Common myeloid progenitor, CD34-positive (primary cell): ENCODE data around the gene SLC30A2.

Experiments used
- CTCF ChIA-PET: fragments of 350-600 bp; sonication (Branson Sonifier 250); formaldehyde crosslinking; loops from one replicate; lab custom pipeline; 2021; ENCODE audit warnings: antibody characterized with exemption; lab: Charles Lee
- POLR2A ChIA-PET: fragments of 350-600 bp; sonication (Branson Sonifier 250); formaldehyde crosslinking; loops from one replicate; lab custom pipeline; 2021; ENCODE audit warnings: antibody characterized with exemption; lab: Charles Lee
- DNase-seq, 3 donors: peaks; one replicate each; pipeline versions ENCODE4 v3.0.0 to v3.0.0-alpha.2; 2013
- H3K27ac ChIP-seq, 2 experiments: 1 replicate in 1 of 2; 2 replicates in 1 of 2; pipeline ENCODE4 v1.7.0; 2013; ENCODE audit warnings: inconsistent platforms in 2 of 2, low read length in 2 of 2, mild to moderate bottlenecking in 2 of 2, low read depth in 1 of 2, moderate library complexity in 1 of 2; ENCODE audit not compliant: severe bottlenecking in 2 of 2, insufficient read depth in 1 of 2, poor library complexity in 1 of 2
- H3K27me3 ChIP-seq, 5 experiments: replicated peaks in 2 of 5; 1 replicate in 3 of 5; 2 replicates in 2 of 5; pipeline versions ENCODE4 v1.6.1 to v1.7.0; 2013; ENCODE audit warnings: low read length in 4 of 5, mild to moderate bottlenecking in 2 of 5, moderate library complexity in 2 of 5, inconsistent platforms in 1 of 5; ENCODE audit not compliant: insufficient read depth in 5 of 5, control insufficient read depth in 4 of 5
- H3K36me3 ChIP-seq, 4 experiments: 1 replicate in 2 of 4; 2 replicates in 2 of 4; pipeline versions ENCODE4 v1.6.1 to v1.7.0; 2013; ENCODE audit warnings: low read length in 3 of 4, control low read depth in 1 of 4, mild to moderate bottlenecking in 1 of 4; ENCODE audit not compliant: control insufficient read depth in 4 of 4, insufficient read depth in 4 of 4
- H3K4me1 ChIP-seq, 4 experiments: 1 replicate in 3 of 4; 2 replicates in 1 of 4; pipeline versions ENCODE4 v1.6.1 to v1.7.1; 2013; ENCODE audit warnings: low read length in 3 of 4, mild to moderate bottlenecking in 3 of 4, control low read depth in 1 of 4, inconsistent platforms in 1 of 4, moderate library complexity in 1 of 4; ENCODE audit not compliant: control insufficient read depth in 4 of 4, insufficient read depth in 4 of 4; ENCODE audit errors: control extremely low read depth in 1 of 4
- H3K4me3 ChIP-seq, 7 experiments: 1 replicate in 4 of 7; 2 replicates in 3 of 7; pipeline versions ENCODE4 v1.5.1 to v1.7.0; 2013; ENCODE audit warnings: mild to moderate bottlenecking in 7 of 7, low read length in 6 of 7, moderate library complexity in 6 of 7, inconsistent platforms in 2 of 7, low read depth in 2 of 7, control low read depth in 1 of 7; ENCODE audit not compliant: insufficient read depth in 4 of 7, control insufficient read depth in 1 of 7; ENCODE audit errors: extremely low read depth in 1 of 7
- H3K9me3 ChIP-seq, 5 experiments: 1 replicate in 4 of 5; 2 replicates in 1 of 5; pipeline versions ENCODE4 v1.6.1 to v1.7.1; 2013; ENCODE audit warnings: low read length in 4 of 5, mild to moderate bottlenecking in 2 of 5, inconsistent platforms in 1 of 5, low read depth in 1 of 5, moderate library complexity in 1 of 5; ENCODE audit not compliant: control insufficient read depth in 4 of 5, insufficient read depth in 2 of 5; ENCODE audit errors: control extremely low read depth in 1 of 5
- WGBS: methylation state at CpG from one replicate; pipeline ENCODE4 v1.1.5; 2013; ENCODE audit not compliant: insufficient coverage; 5-methylcytosine and 5-hydroxymethylcytosine counted together

The SLC30A2 gene

GRCh38 chr1:26089125-26089524, 43.2 kb upstream of the SLC30A2 start:
- Histone ChIP-seq H3K27ac (no peak overlapping the region), H3K4me3 (no peak overlapping the region), H3K27me3 (peaks cover 0 to 30% (median 8%) of the 10 kb centered on the region in 5 experiments), H3K9me3 (peaks cover 0 to 2% (median 0%) of the 10 kb centered on the region in 5 experiments), H3K36me3 (no peaks in the 10 kb centered on the region), H3K4me1 (no peaks in the 10 kb centered on the region)
- WGBS: no CpG with 5 or more reads among the region's 3 CpGs
- ChIA-PET POLR2A (no interaction called here), CTCF (no interaction called here)
- no peak for DNase-seq

GRCh38 chr1:26084844-26085243, 38.9 kb upstream of the SLC30A2 start:
- Histone ChIP-seq H3K9me3 (no peaks in the 10 kb centered on the region), H3K27ac (no peak overlapping the region), H3K27me3 (peaks cover 0 to 20% (median 3%) of the 10 kb centered on the region in 5 experiments), H3K4me3 (no peak overlapping the region), H3K36me3 (no peaks in the 10 kb centered on the region), H3K4me1 (no peaks in the 10 kb centered on the region)
- ChIA-PET POLR2A (no interaction called here), CTCF (interaction anchor here (0.8 to 2.0 kb wide), 6 partner anchors 10 to 331 kb away, joined by 3 to 4 read pairs (median 4); no protein-coding TSS in a partner anchor)
- DNase-seq: no peak
- 90% methylated on average over 2 of the region's 2 CpGs for WGBS

- no peak for DNase-seq
- Histone ChIP-seq H3K9me3 (no peaks in the 10 kb centered on the region), H3K27ac (no peak overlapping the region), H3K36me3 (no peaks in the 10 kb centered on the region), H3K4me1 (no peaks in the 10 kb centered on the region), H3K4me3 (no peak overlapping the region), H3K27me3 (peaks cover 0 to 20% (median 3%) of the 10 kb centered on the region in 5 experiments)
- ChIA-PET CTCF (interaction anchor here (1.1 to 2.0 kb wide), 5 partner anchors 11 to 332 kb away, joined by 3 to 4 read pairs (median 3); no protein-coding TSS in a partner anchor), POLR2A (no interaction called here)
- 100% methylated on average over 1 of the region's 2 CpGs for WGBS
Observed at GRCh38 chr1:26084091-26084561, 38.2 kb upstream of the SLC30A2 start.

GRCh38 chr1:26083208-26083607, 37.3 kb upstream of the SLC30A2 start:
- ChIA-PET CTCF (interaction anchor here (1.2 to 1.6 kb wide), 2 partner anchors 62 to 190 kb away, joined by 3 to 4 read pairs; no protein-coding TSS in a partner anchor), POLR2A (no interaction called here)
- H3K9me3 ChIP-seq: no peaks in the 10 kb centered on the region
- H3K27ac ChIP-seq: no peak overlapping the region
- H3K27me3 ChIP-seq: peaks cover 0 to 20% (median 3%) of the 10 kb centered on the region in 5 experiments
- no peak for DNase-seq
- WGBS: 84% methylated on average over 5 of the region's 5 CpGs
- H3K4me3 ChIP-seq: no peak overlapping the region
- no peaks in the 10 kb centered on the region for H3K4me1 ChIP-seq
- no peaks in the 10 kb centered on the region for H3K36me3 ChIP-seq

- no peak overlapping the region for H3K4me3 ChIP-seq
- peaks cover 0 to 20% (median 3%) of the 10 kb centered on the region in 5 experiments for H3K27me3 ChIP-seq
- ChIA-PET POLR2A (no interaction called here), CTCF (no interaction called here)
- H3K27ac ChIP-seq: no peak overlapping the region
- H3K36me3 ChIP-seq: no peaks in the 10 kb centered on the region
- H3K4me1 ChIP-seq: no peaks in the 10 kb centered on the region
- WGBS: 67% methylated on average over 1 of the region's 3 CpGs
- no peak for DNase-seq
- no peaks in the 10 kb centered on the region for H3K9me3 ChIP-seq
Observed at GRCh38 chr1:26082020-26082350, 36.1 kb upstream of the SLC30A2 start.

- Histone ChIP-seq H3K9me3 (no peaks in the 10 kb centered on the region), H3K27me3 (peaks cover 0 to 20% (median 3%) of the 10 kb centered on the region in 5 experiments), H3K36me3 (no peaks in the 10 kb centered on the region), H3K4me1 (no peaks in the 10 kb centered on the region), H3K27ac (no peak overlapping the region), H3K4me3 (no peak overlapping the region)
- ChIA-PET CTCF (interaction anchor here (0.8 kb wide), 1 partner anchor 45 kb away, joined by 4 read pairs; no protein-coding TSS in a partner anchor), POLR2A (no interaction called here)
- peak in 2 of 3 donors; percentile 31 to 36 for DNase-seq
- 36% methylated on average over 4 of the region's 8 CpGs for whole genome bisulfite sequencing
Observed at GRCh38 chr1:26081267-26082019, 35.5 kb upstream of the SLC30A2 start.
